ENCODE data around the gene INS.

Gene INS

DNA sequence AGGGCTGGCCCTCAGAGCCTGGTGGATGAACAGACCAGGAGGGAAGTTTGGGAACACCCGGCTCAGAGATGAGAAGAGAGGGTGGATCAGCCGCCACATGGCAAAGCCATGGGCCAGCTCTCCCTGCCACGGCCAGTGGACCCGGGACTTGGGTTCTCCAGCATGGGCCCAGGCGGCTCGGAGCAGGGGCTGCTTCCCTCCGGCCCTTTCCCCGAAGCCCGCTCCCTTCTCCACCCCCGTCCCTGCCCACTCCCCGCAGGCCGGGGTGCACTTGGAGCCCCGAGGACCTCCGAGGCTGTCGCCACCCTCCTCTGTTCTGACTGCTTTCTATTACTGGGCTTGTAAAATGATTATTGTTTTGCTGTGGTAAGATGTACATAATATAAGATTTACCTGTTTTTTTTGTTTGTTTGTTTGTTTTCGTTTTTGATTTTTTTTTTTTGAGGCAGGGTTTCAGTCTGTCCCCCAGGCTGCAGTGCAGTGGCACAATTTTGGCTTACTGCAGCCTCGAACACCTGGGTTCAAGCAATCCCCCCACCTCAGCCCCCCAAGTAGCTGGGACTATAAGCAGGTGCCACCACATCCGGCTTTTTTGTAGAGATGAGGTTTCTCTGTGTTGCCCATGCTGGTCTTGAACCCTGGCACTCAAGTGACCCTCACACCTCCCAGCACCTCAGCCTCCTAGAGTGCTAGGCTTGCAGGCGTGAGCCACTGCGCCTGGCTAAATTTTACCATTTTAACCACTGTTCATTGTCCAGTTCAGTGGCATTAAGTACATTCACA lies 21.9 kb upstream of the INS start:
- Histone ChIP-seq H3K4me2 (ENCODE audit: insufficient read depth, low read length) (no peak overlapping the region), H4K20me1 (ENCODE audit: insufficient read depth, low read length) (no peaks in the 10 kb centered on the region; the same call in none of the 2 replicates), H3K27ac (ENCODE audit: low read length) (no peak overlapping the region), H3K79me2 (ENCODE audit: insufficient read depth, low read length) (no peaks in the 10 kb centered on the region), H3K36me3 (ENCODE audit: insufficient read depth, low read length) (no peaks in the 10 kb centered on the region), H2AFZ (ENCODE audit: low read depth, low read length) (no peak overlapping the region), H3K9ac (ENCODE audit: low read depth, low read length) (no peak overlapping the region), H3K9me3 (ENCODE audit: insufficient read depth, low read length, severe bottlenecking) (no peaks in the 10 kb centered on the region), H3K4me3 (ENCODE audit: low read depth in 1 of 2, low read length in 2 of 2) (no peak overlapping the region), H3K4me1 (ENCODE audit: insufficient read depth, low read length) (peaks cover 12% of the 10 kb centered on the region), H3K27me3 (ENCODE audit: insufficient read depth, low read length, poor library complexity) (no peaks in the 10 kb centered on the region)
- ATAC-seq (ENCODE audit: insufficient read depth, low read depth) (peak; percentile 69), DNase-seq (peak; percentile 57)
- TF ChIP-seq, protein P1, sequence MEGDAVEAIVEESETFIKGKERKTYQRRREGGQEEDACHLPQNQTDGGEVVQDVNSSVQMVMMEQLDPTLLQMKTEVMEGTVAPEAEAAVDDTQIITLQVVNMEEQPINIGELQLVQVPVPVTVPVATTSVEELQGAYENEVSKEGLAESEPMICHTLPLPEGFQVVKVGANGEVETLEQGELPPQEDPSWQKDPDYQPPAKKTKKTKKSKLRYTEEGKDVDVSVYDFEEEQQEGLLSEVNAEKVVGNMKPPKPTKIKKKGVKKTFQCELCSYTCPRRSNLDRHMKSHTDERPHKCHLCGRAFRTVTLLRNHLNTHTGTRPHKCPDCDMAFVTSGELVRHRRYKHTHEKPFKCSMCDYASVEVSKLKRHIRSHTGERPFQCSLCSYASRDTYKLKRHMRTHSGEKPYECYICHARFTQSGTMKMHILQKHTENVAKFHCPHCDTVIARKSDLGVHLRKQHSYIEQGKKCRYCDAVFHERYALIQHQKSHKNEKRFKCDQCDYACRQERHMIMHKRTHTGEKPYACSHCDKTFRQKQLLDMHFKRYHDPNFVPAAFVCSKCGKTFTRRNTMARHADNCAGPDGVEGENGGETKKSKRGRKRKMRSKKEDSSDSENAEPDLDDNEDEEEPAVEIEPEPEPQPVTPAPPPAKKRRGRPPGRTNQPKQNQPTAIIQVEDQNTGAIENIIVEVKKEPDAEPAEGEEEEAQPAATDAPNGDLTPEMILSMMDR (IDR thresholded peaks at IDR 0.05; ENCODE audit: borderline replicate concordance, extremely low read depth, low read length, poor library complexity, severe bottlenecking) = no peak
- TF ChIP-seq EZH2 (IDR thresholded peaks at IDR 0.05; ENCODE audit: borderline replicate concordance, low read depth, low read length, severe bottlenecking) = no peak

DNA sequence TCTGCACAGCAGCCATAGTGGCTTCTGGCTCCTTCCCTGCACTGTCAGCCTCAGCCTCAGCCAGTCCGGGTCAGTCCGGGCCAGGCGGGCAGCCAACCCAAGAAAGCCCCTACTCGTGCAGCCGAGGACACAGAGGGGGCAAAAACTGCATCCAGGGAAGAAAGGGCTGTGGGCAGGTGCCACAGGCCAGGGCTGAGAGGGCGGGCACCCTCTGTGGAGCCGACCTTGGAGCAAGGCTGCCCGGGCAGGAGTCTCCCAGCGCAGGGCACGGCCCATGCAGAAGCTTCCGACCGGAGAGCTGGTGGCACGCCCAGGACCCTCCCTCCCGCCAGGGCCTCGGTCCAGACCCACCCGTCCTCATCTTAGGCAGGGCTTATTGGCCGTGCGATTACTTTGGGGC lies 21.1 kb upstream of the INS start:
- H3K4me1 ChIP-seq (ENCODE audit: insufficient read depth, low read length) = peaks cover 12% of the 10 kb centered on the region
- no peaks in the 10 kb centered on the region; the same call in none of the 2 replicates for H4K20me1 ChIP-seq (ENCODE audit: insufficient read depth, low read length)
- no peak overlapping the region for H3K4me2 ChIP-seq (ENCODE audit: insufficient read depth, low read length)
- H2AFZ ChIP-seq (ENCODE audit: low read depth, low read length) = no peak overlapping the region
- H3K79me2 ChIP-seq (ENCODE audit: insufficient read depth, low read length) = no peaks in the 10 kb centered on the region
- ATAC-seq (ENCODE audit: insufficient read depth, low read depth) (no peak), DNase-seq (no peak)
- no peaks in the 10 kb centered on the region for H3K9me3 ChIP-seq (ENCODE audit: insufficient read depth, low read length, severe bottlenecking)
- no peak overlapping the region for H3K27ac ChIP-seq (ENCODE audit: low read length)
- no peaks in the 10 kb centered on the region for H3K27me3 ChIP-seq (ENCODE audit: insufficient read depth, low read length, poor library complexity)
- no peaks in the 10 kb centered on the region for H3K36me3 ChIP-seq (ENCODE audit: insufficient read depth, low read length)
- no peak overlapping the region for H3K4me3 ChIP-seq (ENCODE audit: low read depth in 1 of 2, low read length in 2 of 2)
- TF ChIP-seq, protein P1 (IDR thresholded peaks at IDR 0.05; ENCODE audit: borderline replicate concordance, extremely low read depth, low read length, poor library complexity, severe bottlenecking) = no peak
- TF ChIP-seq EZH2 (IDR thresholded peaks at IDR 0.05; ENCODE audit: borderline replicate concordance, low read depth, low read length, severe bottlenecking) = no peak
- H3K9ac ChIP-seq (ENCODE audit: low read depth, low read length) = no peak overlapping the region

DNA sequence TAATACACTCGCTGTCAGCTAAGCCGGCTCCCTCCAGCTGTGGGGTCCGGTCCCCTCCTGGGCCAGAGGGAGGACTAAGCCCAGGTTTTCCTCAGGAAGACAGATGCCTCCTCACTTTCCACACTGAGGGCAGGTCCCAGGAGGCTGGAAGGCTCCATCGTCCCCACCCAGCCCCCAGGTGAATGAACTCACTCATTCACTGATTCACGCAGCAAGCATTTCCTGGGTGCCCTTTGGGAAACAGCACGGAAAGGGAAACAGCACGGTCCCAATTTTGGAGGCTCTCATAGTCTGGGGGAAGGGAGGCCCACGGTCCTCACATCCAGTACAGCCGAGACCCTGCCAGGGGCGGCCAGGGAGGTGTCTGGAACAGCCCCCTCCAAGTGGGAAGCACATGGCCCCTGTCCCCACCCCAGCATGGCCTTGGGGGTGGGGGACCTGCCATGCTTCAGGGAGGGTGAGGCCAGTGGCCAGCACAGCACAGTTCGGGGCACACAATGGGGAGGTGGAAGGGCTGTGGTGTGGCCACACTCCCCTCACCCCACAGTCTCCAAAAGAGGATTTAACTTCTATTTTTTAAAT lies 19.9 kb upstream of the INS start:
- Histone ChIP-seq H3K4me2 (ENCODE audit: insufficient read depth, low read length) (no peak overlapping the region), H3K4me3 (ENCODE audit: low read depth in 1 of 2, low read length in 2 of 2) (no peak overlapping the region), H3K27me3 (ENCODE audit: insufficient read depth, low read length, poor library complexity) (no peaks in the 10 kb centered on the region), H3K79me2 (ENCODE audit: insufficient read depth, low read length) (no peaks in the 10 kb centered on the region), H3K9ac (ENCODE audit: low read depth, low read length) (no peak overlapping the region), H3K36me3 (ENCODE audit: insufficient read depth, low read length) (no peaks in the 10 kb centered on the region), H2AFZ (ENCODE audit: low read depth, low read length) (no peak overlapping the region), H4K20me1 (ENCODE audit: insufficient read depth, low read length) (no peaks in the 10 kb centered on the region; the same call in 1 of the 2 replicates), H3K27ac (ENCODE audit: low read length) (no peak overlapping the region), H3K4me1 (ENCODE audit: insufficient read depth, low read length) (peaks cover 12% of the 10 kb centered on the region), H3K9me3 (ENCODE audit: insufficient read depth, low read length, severe bottlenecking) (no peaks in the 10 kb centered on the region)
- TF ChIP-seq EZH2 (IDR thresholded peaks at IDR 0.05; ENCODE audit: borderline replicate concordance, low read depth, low read length, severe bottlenecking) = no peak
- TF ChIP-seq, protein P1 (IDR thresholded peaks at IDR 0.05; ENCODE audit: borderline replicate concordance, extremely low read depth, low read length, poor library complexity, severe bottlenecking) = no peak
- DNase-seq (no peak), ATAC-seq (ENCODE audit: insufficient read depth, low read depth) (no peak)

Data from DND-41 (cell line).